B cell (primary cell): ENCODE results near the gene IPCEF1. TPM values are rescaled to one million over a fixed set of nuclear protein-coding genes. Genes with fewer than 3 reads are reported as not detected.

Experiments
- ATAC-seq: fragments of 200-7000 bp; cut with Tn5 transposase; one replicate; pipeline ENCODE4 v1.10.0; 2021; ENCODE audit warnings: low read depth, mild to moderate bottlenecking, moderate number of reproducible peaks, moderate library complexity
- CTCF ChIA-PET: fragments of 350-600 bp; sonication (Branson Sonifier 250); formaldehyde crosslinking; loops from one replicate; lab custom pipeline; 2021; ENCODE audit warnings: antibody characterized with exemption, inconsistent platforms; lab: Charles Lee
- POLR2A ChIA-PET: fragments of 350-600 bp; sonication (Branson Sonifier 250); formaldehyde crosslinking; loops from one replicate; lab custom pipeline; 2021; ENCODE audit warnings: antibody characterized with exemption; lab: Charles Lee
- DNase-seq: peaks from one replicate; pipeline ENCODE4 v3.0.0; 2013
- H2AFZ ChIP-seq: 2 replicates; pipeline ENCODE4 v1.6.1; 2012; ENCODE audit warnings: mild to moderate bottlenecking, low read depth, low read length; ENCODE audit not compliant: insufficient read depth, poor library complexity, severe bottlenecking
- H3K27ac ChIP-seq, 2 donors: 1 replicate in 1 of 2; 2 replicates in 1 of 2; pipeline ENCODE4 v1.5.1; 2012 to 2013; ENCODE audit warnings: low read length in 2 of 2, mild to moderate bottlenecking in 2 of 2, moderate library complexity in 1 of 2
- H3K27me3 ChIP-seq, 4 experiments: fragments of 200-600 bp in 1 of 4; sonication (generic) in 1 of 4; replicated peaks in 1 of 4; 1 replicate in 2 of 4; 2 replicates in 2 of 4; pipeline versions ENCODE4 v1.6.1 to v1.7.0; 2013 to 2016; ENCODE audit warnings: low read length in 3 of 4, mild to moderate bottlenecking in 2 of 4, mixed read lengths in 1 of 4, moderate library complexity in 1 of 4; ENCODE audit not compliant: insufficient read depth in 4 of 4, control insufficient read depth in 3 of 4; ENCODE audit errors: control extremely low read depth in 1 of 4
- H3K36me3 ChIP-seq, 2 experiments: replicated peaks in 1 of 2; 1 replicate in 1 of 2; 2 replicates in 1 of 2; pipeline versions ENCODE4 v1.6.1 to v1.7.1; 2013; ENCODE audit warnings: low read length in 1 of 2; ENCODE audit not compliant: insufficient read depth in 2 of 2, control insufficient read depth in 1 of 2; ENCODE audit errors: control extremely low read depth in 1 of 2, extremely low read depth in 1 of 2
- H3K4me1 ChIP-seq, 2 donors: fragments of 200-600 bp in 1 of 2; sonication (generic) in 1 of 2; 1 replicate in 1 of 2; 2 replicates in 1 of 2; pipeline versions ENCODE4 v1.5.1 to v1.6.1; 2013 to 2017; ENCODE audit warnings: low read length in 2 of 2; ENCODE audit not compliant: control insufficient read depth in 2 of 2, insufficient read depth in 2 of 2
- H3K4me2 ChIP-seq: replicated peaks from 2 replicates; pipeline ENCODE3; 2012; ENCODE audit warnings: mild to moderate bottlenecking, low read depth, low read length; ENCODE audit not compliant: poor library complexity, severe bottlenecking
- H3K4me3 ChIP-seq, 5 experiments: fragments of 200-600 bp in 1 of 5; sonication (generic) in 1 of 5; 1 replicate in 3 of 5; 2 replicates in 2 of 5; pipeline versions ENCODE4 v1.5.1 to v1.7.0; 2011 to 2016; ENCODE audit warnings: low read length in 4 of 5, mild to moderate bottlenecking in 4 of 5, low read depth in 2 of 5, control low read depth in 1 of 5, moderate library complexity in 1 of 5; ENCODE audit not compliant: insufficient read depth in 1 of 5; ENCODE audit errors: control extremely low read depth in 1 of 5, extremely low read depth in 1 of 5
- H3K79me2 ChIP-seq: fragments of 200-600 bp; sonication (generic); one replicate; pipeline ENCODE4 v1.6.0; 2016; ENCODE audit warnings: low read length; ENCODE audit not compliant: control insufficient read depth, insufficient read depth
- H3K9ac ChIP-seq: fragments of 200-600 bp; sonication (generic); 2 replicates; pipeline ENCODE4 v1.6.1; 2017; ENCODE audit warnings: mild to moderate bottlenecking, low read length, moderate library complexity
- H3K9me3 ChIP-seq, 3 donors: one replicate each; pipeline versions ENCODE4 v1.6.1 to v1.7.1; 2013; ENCODE audit warnings: low read length in 2 of 3; ENCODE audit not compliant: control insufficient read depth in 2 of 3, insufficient read depth in 1 of 3; ENCODE audit errors: control extremely low read depth in 1 of 3
- H4K20me1 ChIP-seq: 2 replicates; pipeline ENCODE4 v1.6.0; 2012; ENCODE audit warnings: mild to moderate bottlenecking, low read length; ENCODE audit not compliant: insufficient read depth, control insufficient read depth, poor library complexity, severe bottlenecking
- H3K27ac Mint-ChIP-seq: one replicate; pipeline ENCODE4 v1.8.0; 2021; ENCODE audit warnings: mixed read lengths
- H3K27me3 Mint-ChIP-seq: one replicate; pipeline ENCODE4 v1.8.0; 2021; ENCODE audit warnings: mixed read lengths
- H3K4me1 Mint-ChIP-seq: one replicate; pipeline ENCODE4 v1.8.0; 2021; ENCODE audit warnings: mixed read lengths
- H3K4me3 Mint-ChIP-seq: one replicate; pipeline ENCODE4 v1.8.0; 2021; ENCODE audit warnings: mixed read lengths
- H3K9me3 Mint-ChIP-seq: one replicate; pipeline ENCODE4 v1.8.0; 2022; ENCODE audit warnings: mixed read lengths; ENCODE audit not compliant: insufficient read depth
- EZH2 ChIP-seq: IDR thresholded peaks from 2 replicates; pipeline ENCODE4 v1.6.1; 2012; ENCODE audit warnings: borderline replicate concordance, low read depth, mild to moderate bottlenecking, moderate library complexity, low read length; ENCODE audit not compliant: insufficient read depth, poor library complexity, severe bottlenecking
- WGBS: methylation state at CpG from one replicate; pipeline ENCODE4 v1.1.5; 2013; ENCODE audit warnings: missing lambda C conversion rate; ENCODE audit not compliant: insufficient coverage; 5-methylcytosine and 5-hydroxymethylcytosine counted together
- intact Hi-C: fragments of 100-400 bp; cut with micrococcal nuclease; formaldehyde crosslinking; loops from one replicate; pipeline ENCODE4 v1.10.0; 2022
- polyA plus RNA-seq: library from polyadenylated mRNA; depleted of rRNA; stranded (reverse); fragments of >200 nt; gene quantifications from 2 replicates; pipeline ENCODE4 v1.2.3, GENCODE V29; 2012
- total RNA-seq, 2 donors: library from RNA; stranded (reverse); fragments of 120-200 nt in 1 of 2; gene quantifications; 1 replicate in 1 of 2; 2 replicates in 1 of 2; pipeline versions ENCODE4 v1.2.3 to v1.2.4, GENCODE V29; 2013 to 2022
- TF ChIP-seq, protein P1 (sequence below): fragments of 200-600 bp; IDR thresholded peaks from one replicate; pipeline ENCODE4 v1.8.0; 2022; ENCODE audit warnings: antibody characterized with exemption, mild to moderate bottlenecking

The IPCEF1 gene
- total and polyA plus RNA-seq, 2 donors (not counting 1 experiment from before 2014, with no cell fraction given), result 0.22 to 0.94 TPM

DNA sequence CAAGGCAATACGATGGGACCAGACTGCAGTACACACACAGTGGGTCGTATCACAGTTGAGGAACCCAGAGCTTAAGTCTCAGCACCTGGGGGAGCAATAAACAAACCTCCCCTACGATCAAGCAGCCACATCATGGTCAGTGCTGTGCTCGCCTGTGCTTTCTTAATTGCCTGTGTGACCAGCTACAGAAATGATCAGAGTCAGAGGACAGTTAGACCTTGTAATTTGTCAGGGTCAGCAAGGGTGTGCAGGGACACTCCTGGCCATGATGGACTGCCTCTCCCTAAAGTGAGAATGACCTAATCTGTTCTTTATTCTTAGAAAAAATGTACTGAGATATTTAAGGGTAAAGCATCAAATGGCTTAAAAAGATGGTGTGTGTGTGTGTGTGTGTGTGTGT is 239.1 kb downstream of the IPCEF1 start:
- H3K27ac ChIP-seq, result no peak overlapping the region
- H3K79me2 ChIP-seq, result no peaks in the 10 kb centered on the region
- 70% methylated on average over 2 of the region's 4 CpGs for WGBS
- DNase-seq, result no peak
- Mint-ChIP-seq H3K27me3 (no peaks in the 10 kb centered on the region), H3K4me1 (no peaks in the 10 kb centered on the region), H3K9me3 (peaks cover 1% of the 10 kb centered on the region), H3K27ac (no peak overlapping the region), H3K4me3 (no peak overlapping the region)
- no peak overlapping the region for H3K9ac ChIP-seq
- H3K9me3 ChIP-seq, result no peaks in the 10 kb centered on the region
- CTCF ChIA-PET, result no interaction called here
- H3K4me2 ChIP-seq, result no peak overlapping the region
- no peaks in the 10 kb centered on the region for H3K4me1 ChIP-seq
- H4K20me1 ChIP-seq, result no peaks in the 10 kb centered on the region
- intact Hi-C loops, result no loop called here
- POLR2A ChIA-PET, result no interaction called here
- H3K27me3 ChIP-seq, result no peaks in the 10 kb centered on the region
- no peak overlapping the region for H2AFZ ChIP-seq
- TF ChIP-seq EZH2, result no peak
- TF ChIP-seq, protein P1, sequence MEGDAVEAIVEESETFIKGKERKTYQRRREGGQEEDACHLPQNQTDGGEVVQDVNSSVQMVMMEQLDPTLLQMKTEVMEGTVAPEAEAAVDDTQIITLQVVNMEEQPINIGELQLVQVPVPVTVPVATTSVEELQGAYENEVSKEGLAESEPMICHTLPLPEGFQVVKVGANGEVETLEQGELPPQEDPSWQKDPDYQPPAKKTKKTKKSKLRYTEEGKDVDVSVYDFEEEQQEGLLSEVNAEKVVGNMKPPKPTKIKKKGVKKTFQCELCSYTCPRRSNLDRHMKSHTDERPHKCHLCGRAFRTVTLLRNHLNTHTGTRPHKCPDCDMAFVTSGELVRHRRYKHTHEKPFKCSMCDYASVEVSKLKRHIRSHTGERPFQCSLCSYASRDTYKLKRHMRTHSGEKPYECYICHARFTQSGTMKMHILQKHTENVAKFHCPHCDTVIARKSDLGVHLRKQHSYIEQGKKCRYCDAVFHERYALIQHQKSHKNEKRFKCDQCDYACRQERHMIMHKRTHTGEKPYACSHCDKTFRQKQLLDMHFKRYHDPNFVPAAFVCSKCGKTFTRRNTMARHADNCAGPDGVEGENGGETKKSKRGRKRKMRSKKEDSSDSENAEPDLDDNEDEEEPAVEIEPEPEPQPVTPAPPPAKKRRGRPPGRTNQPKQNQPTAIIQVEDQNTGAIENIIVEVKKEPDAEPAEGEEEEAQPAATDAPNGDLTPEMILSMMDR, result no peak
- H3K4me3 ChIP-seq, result no peak overlapping the region
- no peak for ATAC-seq
- no peaks in the 10 kb centered on the region for H3K36me3 ChIP-seq

DNA sequence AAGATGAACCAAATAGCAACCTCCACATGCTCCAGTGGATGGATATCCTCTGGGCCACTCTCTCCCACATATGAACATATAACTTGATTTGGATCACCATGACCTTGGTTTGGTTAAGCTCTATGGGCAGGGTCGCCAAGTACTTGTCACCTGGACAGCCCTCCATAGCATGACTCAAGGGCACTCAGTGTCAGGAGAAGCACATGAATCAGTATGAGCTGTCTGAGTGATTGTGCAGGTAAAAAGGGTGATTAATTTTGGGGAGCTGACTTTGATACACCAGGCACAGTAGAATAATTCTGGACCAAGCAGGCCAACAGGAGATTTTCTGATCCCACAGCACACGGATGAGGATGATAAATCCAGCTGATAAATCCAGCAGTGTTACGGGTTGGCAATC is 243.2 kb downstream of the IPCEF1 start:
- Mint-ChIP-seq H3K27me3 (no peaks in the 10 kb centered on the region), H3K4me1 (no peaks in the 10 kb centered on the region), H3K9me3 (no peaks in the 10 kb centered on the region), H3K27ac (no peak overlapping the region), H3K4me3 (no peak overlapping the region)
- Histone ChIP-seq H3K36me3 (no peaks in the 10 kb centered on the region), H3K27me3 (no peaks in the 10 kb centered on the region), H3K4me2 (no peak overlapping the region), H3K4me1 (no peaks in the 10 kb centered on the region), H3K27ac (no peak overlapping the region), H2AFZ (no peak overlapping the region), H4K20me1 (no peaks in the 10 kb centered on the region), H3K9me3 (no peaks in the 10 kb centered on the region), H3K79me2 (no peaks in the 10 kb centered on the region), H3K9ac (no peak overlapping the region), H3K4me3 (no peak overlapping the region)
- ATAC-seq (no peak), DNase-seq (no peak)
- CTCF ChIA-PET, result no interaction called here
- 87% methylated on average over 3 of the region's 3 CpGs for WGBS
- TF ChIP-seq, protein P1, result no peak
- TF ChIP-seq EZH2, result no peak
- intact Hi-C loops, result no loop called here
- POLR2A ChIA-PET, result no interaction called here
